GM19193 (cell line): ENCODE measurements around the gene WNT9A.

ENCODE experiments used
- POLR2A ChIP-seq: IDR thresholded peaks from 4 replicates; pipeline ENCODE4 v1.6.1; 2011; ENCODE audit not compliant: insufficient read depth, insufficient read length; ENCODE audit errors: extremely low read depth

The WNT9A gene

DNA sequence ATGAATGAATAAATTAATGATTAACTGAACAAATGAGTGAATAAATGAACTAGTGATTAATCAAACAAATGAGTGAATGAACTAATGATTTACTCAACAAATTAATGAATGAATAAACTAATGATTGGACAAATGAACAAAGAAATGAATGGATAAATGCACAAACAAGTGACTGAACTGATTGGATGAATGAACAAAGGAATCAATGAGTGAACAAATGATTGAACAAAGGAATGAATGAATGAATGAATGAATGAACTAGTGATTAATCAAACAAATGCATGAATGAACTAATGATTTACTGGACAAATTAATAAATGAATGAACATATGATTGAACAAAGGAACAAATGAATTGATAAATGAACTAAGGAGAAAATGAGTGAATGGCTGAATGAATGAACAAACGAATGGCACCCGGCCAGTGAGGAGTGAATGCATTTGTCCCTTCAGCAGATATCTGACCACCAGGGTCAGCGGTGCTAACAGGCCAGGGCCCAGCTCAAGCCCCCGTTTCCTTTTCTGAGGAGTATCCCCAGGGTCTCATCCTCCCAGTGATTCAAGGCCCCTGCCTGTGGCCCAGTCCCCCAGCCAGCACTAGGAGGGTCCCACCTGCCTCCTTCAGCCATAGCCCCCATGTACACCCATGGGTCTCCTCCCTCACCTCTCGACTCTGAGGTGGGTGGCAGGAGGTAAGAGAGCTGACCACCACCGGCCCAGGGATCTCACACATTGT, 49.9 kb downstream of the WNT9A start:
- no peak for TF ChIP-seq POLR2A

DNA sequence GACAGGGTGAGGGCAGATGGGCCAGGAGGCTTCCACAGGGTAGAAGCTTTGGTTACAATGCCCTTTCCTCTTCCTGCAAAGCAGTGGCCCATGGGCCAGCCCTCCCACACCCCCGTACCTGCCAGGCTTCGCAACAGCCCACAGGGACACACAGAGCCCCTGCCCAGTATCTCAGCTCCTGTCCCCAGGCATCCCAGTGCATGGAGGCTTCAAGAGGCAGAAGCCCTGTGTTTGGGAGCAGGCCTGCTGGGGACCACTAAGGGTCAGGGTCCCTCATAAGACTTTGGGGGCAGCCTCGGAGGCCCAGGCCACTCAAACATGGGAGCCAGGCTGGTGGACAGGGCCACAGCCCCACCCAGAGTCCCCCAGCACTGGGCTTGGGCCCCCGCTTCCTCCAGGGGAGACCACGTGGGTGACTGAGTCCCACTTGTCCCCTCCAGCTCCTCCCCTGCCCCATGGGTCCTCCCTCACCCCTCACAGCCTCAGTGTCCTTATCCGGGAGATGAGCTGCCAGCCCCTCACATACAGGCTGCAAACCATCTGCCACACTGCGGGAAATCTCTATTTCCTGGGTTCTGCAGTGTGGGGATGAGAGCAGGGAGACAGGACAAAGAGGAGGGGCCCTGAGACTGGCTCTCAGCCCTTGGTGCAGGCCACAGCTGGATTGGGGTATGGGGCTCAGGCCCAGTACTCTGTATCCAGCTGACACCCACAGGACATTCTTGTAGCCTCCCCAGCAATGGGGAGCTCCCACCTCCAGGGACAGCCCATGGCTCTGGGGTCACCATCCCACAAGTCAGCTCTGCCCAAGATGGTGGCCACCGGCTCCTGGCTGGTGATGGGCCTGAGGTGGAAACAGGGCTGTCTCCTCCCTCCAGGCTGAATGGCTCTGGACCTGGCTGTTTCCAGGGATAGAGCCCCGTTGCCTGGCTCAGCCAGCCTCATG, 50.7 kb downstream of the WNT9A start:
- TF ChIP-seq POLR2A: no peak

DNA sequence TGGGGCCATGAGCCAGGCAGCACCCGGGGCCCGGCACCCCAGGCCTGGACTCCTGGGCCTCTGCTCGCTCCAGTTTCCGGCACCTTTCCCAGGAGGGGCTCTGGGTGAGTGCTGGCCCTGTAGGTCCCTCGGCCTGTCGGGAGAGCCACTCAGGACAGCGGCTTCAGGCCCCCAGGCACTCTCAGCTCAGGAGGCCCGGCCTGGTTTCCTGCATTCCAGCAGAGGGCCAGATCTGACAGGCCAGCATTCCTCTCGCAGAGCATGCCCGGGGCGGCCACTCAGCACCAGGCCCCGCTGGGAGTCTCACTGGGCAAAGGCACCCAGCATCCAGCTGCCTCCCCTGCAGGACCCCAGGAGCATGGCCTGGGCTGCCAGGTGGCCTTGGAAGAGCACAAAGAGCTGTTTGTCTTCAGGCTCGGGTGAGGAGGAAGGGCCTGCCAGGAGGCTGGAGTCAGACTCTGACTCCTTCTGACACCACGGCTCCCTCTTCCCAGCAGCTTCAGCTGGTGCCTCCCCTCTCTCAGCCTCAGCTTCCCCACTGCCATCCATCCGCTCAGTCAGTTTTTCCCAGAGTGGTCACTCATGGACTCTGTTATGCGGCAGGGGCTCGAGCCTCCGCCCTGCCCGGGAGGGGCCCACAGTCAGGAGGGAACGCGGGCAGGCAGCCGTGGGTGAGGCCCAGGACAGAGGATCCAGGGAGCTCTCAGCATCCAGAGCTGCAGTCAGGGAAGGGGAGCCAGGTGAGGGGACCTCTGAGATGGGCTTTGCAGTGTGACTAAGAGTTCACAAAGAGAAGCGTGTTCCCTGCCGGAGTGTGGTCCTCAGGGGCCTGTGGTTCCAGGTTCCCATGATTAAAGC, 51.7 kb downstream of the WNT9A start:
- no peak for TF ChIP-seq POLR2A

DNA sequence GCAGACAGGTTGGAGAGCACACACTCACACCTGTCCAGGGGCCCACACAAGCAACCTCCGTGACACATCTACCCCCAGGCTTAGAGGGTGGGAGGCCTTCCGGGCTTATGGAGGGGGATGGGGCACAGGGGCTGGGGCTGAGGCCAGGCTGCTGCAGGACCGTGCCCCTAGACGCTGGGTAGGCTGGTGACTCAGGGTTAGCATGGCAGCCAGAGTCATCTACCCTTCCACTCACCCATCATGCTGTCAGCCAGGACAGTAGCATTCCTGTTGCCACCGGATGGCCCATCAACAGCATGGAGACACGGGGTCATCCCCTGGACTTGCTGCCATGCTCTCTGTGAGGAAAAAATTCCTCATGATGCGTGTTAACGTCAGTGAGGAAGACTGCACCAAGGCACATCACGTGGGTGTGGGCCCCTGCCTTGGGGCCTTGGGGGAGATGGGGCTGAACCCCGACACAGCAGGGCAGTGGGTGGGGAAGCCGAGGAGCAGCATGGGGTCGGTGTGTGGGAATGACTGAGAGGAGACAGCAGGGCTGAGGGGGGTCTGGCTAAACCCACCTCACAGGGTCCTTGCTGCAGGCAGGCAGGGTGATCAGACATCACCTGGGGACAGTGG, 52.8 kb downstream of the WNT9A start:
- TF ChIP-seq POLR2A: no peak

DNA sequence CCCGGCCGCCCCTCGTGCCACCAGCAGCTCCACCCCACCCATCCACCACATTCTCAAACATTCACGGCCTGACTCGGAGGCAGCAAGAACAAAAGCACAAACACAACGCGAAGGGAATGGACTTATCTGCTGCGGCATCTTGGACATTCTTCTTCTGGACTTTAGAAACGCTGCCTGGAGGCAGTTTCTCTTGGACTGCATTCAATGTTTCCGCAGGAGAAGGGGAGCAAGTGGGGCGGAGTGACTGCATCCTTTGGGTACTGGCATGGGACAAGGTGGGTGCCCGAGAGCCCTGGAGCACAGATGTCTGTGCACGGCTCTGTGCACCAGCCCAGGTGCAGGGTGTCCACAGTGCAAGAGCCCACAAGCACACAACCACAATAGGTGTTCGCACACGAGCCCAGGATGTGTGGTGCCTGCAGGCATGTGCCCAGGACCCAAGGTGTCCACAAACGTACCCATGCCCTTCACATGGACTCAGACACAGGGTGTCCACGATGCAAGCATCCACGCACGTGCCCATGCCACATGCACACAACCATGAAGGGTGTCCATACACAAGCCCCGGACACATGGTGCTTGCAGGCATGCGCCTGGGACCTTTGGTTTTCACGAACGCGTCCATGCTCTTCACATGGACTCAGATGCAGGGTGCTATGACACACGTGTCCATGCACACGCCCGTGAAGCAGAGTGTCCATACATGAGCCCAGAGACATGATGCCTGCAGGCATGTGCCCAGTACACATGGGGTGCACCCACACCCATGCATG, 53.6 kb downstream of the WNT9A start:
- TF ChIP-seq POLR2A: no peak

DNA sequence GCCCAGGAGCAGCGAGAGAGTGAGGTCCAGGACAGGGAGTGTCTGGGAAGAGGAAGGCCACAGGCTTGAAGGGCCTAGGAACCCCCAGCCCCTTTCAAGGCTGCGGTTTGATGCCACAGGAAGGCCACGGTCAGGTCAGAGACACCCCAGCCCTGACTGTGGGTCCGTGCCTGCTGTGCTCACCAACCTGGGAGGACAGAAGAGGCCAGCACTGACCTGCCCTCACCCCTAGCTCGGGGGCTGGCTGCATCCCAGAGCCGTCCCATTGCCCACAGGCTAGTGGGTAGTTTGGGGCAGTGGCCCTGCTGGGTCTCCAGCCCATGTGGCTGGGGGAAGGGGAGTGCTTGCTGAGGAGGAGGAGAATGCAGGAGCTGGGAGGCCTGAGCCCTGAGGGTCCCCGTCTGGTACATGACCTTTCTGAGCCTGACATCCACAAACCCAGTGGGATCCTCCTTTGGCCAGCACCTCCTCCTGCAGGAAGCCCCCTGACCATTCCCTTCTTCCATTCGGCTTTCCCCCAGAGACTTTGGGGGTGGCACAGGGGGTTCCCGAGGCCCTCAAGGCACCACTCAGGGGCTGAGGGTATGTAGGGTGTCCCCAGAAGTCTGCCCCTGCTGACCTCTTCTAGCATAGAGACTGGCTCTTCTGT, 54.3 kb downstream of the WNT9A start:
- TF ChIP-seq POLR2A: no peak

DNA sequence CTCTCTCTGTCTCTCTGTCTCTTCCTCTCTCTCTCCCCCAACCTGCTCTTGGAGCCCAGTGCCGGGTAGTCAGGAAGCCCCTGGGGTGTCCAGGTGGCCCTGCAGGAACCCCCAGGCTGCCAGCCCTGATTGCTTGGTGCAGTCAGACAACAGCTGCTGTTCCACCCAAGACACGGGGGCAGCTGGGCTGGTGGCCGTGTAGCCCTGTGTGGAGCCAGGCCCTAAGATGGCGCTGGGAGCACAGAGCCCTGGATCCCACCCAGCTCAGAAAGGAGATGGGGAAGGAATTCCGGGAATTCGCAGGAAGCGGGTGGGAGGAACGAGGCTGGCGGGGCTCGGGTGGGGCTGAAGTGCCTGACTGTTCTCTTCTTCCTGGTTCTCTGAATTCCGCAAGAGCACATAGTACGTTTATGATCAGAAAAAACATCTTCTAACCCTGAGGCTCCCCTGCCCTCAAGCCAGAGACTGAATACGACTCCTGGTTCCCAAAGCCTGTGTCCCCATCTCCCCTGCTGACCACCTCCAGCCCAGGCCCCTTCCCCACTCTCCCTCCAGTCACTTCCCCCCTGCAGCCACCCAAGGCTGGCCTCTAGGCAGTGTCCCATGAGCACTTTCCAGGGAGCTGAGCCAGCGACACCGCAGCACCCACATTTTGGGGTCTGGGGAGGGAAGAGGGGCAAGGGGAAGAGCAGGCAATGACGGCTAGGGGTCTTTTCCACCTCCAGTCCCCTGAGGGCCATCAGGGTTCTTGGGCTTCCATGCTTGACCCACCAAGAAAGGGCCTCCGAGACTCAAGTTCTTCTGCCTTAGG, 55.0 kb downstream of the WNT9A start:
- TF ChIP-seq POLR2A: no peak

DNA sequence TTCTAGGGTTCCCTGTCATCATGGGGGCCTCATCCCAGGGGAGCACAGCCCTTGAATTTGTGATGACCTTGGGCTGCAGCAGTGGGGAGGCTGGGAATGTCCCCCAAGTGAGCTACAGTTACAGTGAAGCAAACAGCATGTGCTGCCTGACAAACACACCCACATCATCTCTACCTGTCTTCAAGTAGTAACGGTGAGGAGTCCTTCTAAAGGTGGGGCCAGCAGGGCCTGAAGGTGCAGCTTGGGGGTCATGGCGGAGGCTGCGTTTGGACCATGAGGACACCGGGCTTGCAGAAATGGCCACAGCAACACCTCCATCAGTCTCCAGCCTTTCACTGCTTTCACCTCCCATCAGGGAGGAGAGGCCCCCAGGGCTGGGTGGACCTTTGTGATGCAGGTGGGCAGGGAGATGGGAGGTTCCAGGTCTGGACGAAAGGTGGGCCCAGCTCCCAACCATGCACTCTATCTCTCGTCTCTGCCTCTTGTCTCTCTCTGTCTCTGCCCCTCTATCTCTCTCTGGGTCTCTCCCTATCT, 55.7 kb downstream of the WNT9A start:
- no peak for TF ChIP-seq POLR2A

DNA sequence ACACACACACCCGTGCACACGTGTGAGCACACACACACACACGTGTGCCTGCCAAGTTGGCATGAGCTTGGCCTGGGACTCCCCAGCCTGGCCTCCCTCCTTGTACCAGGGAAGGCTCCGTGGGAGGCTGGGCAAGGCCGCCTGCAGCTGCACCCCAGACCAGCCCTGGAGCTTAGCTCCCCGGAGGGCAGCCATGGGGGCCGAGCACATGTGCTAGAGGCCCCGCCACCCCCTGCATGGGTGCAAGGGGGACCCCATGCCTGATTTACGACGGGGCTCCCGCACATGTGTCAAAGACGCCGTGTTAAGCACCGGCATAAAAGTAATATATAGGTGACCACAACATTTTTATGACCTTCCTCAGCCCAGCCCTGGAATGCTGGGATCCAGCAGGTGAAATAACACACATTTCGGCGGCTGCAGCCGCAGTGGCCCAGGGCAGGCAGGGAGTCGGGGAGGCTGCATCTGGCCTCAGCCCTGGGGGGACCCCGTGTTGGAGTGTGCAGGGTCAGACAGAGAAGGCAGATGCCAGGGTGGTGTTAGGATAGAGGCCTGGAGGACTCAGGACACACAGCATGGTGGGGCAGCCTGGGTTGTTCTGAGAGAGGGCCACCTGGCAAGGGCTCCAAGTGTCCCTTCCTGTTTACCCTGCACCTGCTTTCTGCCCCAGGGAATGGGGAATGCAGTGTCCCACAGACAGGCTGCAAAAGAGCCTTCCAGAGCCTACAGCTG, 56.3 kb downstream of the WNT9A start:
- no peak for TF ChIP-seq POLR2A

DNA sequence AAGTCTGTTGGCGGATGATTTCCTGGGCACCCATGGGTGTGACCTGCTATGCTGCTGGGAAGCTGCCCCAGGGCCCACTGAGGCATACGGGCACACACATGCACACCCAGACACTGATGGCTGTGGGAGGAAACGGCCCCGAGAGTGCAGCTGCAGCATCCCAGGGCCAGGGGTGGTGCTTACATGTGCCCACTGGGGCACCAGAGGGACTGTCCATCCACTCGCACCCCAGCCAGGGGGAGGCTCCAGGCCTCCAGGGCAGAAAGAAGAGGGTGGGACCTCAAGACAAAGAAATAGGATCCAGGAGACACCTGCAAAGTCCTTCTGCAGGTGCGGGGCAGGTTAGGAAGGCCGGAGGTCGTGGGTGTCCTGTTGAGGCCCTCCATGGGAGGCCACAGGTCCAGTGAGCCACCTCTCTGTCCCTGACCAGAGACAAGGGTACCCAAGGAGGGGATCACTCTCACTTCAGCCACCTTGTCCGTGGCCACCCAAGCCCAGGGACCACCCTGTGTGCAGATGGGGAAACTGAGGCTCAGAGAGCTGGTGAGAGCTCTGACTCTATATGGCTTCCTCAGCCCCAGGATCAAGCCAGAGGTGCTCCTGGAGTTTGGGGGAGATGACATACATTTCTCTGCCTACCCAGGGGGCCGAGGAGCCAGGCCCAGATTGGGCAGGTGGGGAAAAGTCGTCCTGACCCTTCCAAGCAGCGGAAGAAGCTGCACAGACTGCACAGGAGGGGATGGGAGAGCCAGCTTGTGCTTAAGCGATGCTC, 57.1 kb downstream of the WNT9A start:
- TF ChIP-seq POLR2A: no peak

DNA sequence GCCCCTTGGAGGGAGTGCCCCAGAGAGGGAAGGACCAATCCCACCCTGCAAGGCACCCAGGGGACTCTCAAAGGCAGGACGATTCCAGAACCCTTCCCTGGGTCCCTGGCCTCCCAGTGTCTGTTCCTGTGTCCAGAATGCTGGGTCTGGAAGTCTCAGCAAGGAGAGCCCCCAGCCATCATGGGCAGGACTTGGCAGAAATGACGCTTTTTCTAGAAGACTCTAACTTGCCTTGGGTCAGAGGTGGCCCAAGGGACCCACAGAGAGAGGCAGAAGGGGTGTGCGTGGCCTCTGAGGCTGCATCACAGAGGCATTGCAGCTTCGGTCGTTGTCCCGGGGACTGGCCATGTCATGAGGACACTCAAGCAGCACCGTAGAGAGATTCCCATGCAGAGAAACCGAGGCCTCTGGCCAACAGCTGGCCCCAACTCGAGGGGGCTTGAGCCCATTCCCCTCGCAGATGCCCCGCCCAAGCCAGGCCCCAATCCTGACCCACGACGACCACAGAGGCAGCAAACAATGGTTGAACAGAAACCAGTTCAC, 57.8 kb downstream of the WNT9A start:
- no peak for TF ChIP-seq POLR2A
